PC-9 (cell line): ENCODE results near the gene MLXIPL. TPM values are rescaled to one million over a fixed set of nuclear protein-coding genes. Genes with fewer than 3 reads are reported as not detected.

Source experiments
- BruUV-seq: library from RNA; stranded (reverse); fragments of 400-500 nt; replicated peaks from 2 replicates; lab custom pipeline; 2021; lab: Mats Ljungman, UMichigan
- CTCF ChIA-PET: fragments of 300-600 bp; sonication (Branson Sonifier 250); formaldehyde crosslinking; loops from one replicate; lab custom pipeline; 2022; ENCODE audit warnings: antibody characterized with exemption; lab: Charles Lee
- POLR2A ChIA-PET: fragments of 300-600 bp; sonication (Branson Sonifier 250); formaldehyde crosslinking; loops from one replicate; lab custom pipeline; 2022; ENCODE audit warnings: antibody characterized with exemption; ENCODE audit not compliant: unreplicated experiment; lab: Charles Lee
- DNase-seq, 2 experiments: peaks; one replicate each; pipeline versions ENCODE4 v3.0.0 to v3.0.0-alpha.2; 2015 to 2022; ENCODE audit warnings: mixed read lengths in 1 of 2
- H2AFZ ChIP-seq: fragments of 200-600 bp; sonication (generic); 2 replicates; pipeline ENCODE4 v1.8.1; 2017; ENCODE audit warnings: antibody characterized with exemption
- H3F3A ChIP-seq: fragments of 200-600 bp; sonication (generic); 2 replicates; pipeline ENCODE4 v1.8.1; 2017; ENCODE audit warnings: antibody characterized with exemption, mild to moderate bottlenecking, low read depth; ENCODE audit not compliant: insufficient read depth
- H3K27ac ChIP-seq: fragments of 200-600 bp; sonication (generic); 2 replicates; pipeline ENCODE4 v1.6.1; 2016; ENCODE audit warnings: mixed run types
- H3K27me3 ChIP-seq: fragments of 200-600 bp; sonication (generic); 2 replicates; pipeline ENCODE4 v1.6.1; 2016; ENCODE audit warnings: low read depth, mixed run types; ENCODE audit not compliant: insufficient read depth
- H3K36me3 ChIP-seq: fragments of 200-600 bp; sonication (generic); 2 replicates; pipeline ENCODE4 v1.6.1; 2016; ENCODE audit warnings: low read depth, mixed run types
- H3K4me1 ChIP-seq: fragments of 200-600 bp; sonication (generic); replicated peaks from 2 replicates; pipeline ENCODE4 v1.6.1; 2016; ENCODE audit warnings: mixed run types; ENCODE audit not compliant: insufficient read depth
- H3K4me2 ChIP-seq: fragments of 200-600 bp; sonication (generic); 2 replicates; pipeline ENCODE4 v1.6.1; 2017; ENCODE audit warnings: mixed run types
- H3K4me3 ChIP-seq: fragments of 200-600 bp; sonication (generic); 2 replicates; pipeline ENCODE4 v1.6.1; 2016; ENCODE audit warnings: mixed run types
- H3K79me2 ChIP-seq: fragments of 200-600 bp; sonication (generic); 2 replicates; pipeline ENCODE4 v1.6.1; 2017; ENCODE audit warnings: low read depth, mixed run types
- H3K9me2 ChIP-seq: fragments of 200-600 bp; sonication (generic); 2 replicates; pipeline ENCODE4 v1.8.1; 2017; ENCODE audit warnings: mild to moderate bottlenecking; ENCODE audit not compliant: insufficient read depth
- H3K9me3 ChIP-seq: fragments of 200-600 bp; sonication (generic); 2 replicates; pipeline ENCODE4 v1.8.1; 2016; ENCODE audit warnings: low read depth; ENCODE audit not compliant: insufficient read depth
- H4K20me1 ChIP-seq: fragments of 200-600 bp; sonication (generic); 2 replicates; pipeline ENCODE4 v1.8.1; 2017; ENCODE audit not compliant: insufficient read depth
- CTCF ChIP-seq: fragments of 200-600 bp; sonication (generic); conservative IDR thresholded peaks from 2 replicates; pipeline ENCODE4 v1.6.1; 2017; ENCODE audit warnings: mixed run types, antibody characterized with exemption, mild to moderate bottlenecking, moderate library complexity
- EZH2 ChIP-seq: fragments of 200-600 bp; sonication (generic); IDR thresholded peaks from 2 replicates; pipeline ENCODE4 v1.8.0; 2017; ENCODE audit warnings: antibody characterized with exemption, low read depth
- intact Hi-C: fragments of 100-400 bp; cut with micrococcal nuclease; formaldehyde crosslinking; loops from one replicate; pipeline ENCODE4 v1.10.0; 2022; ENCODE audit not compliant: unreplicated experiment
- total RNA-seq: library from RNA; stranded (reverse); gene quantifications from 2 replicates; pipeline ENCODE4 v1.2.3, GENCODE V29; 2021

Gene MLXIPL
- total RNA-seq, 1 experiment from 2014 or later: 24.9 TPM

GRCh38 chr7:73565675-73566340 lies 58.5 kb downstream of the MLXIPL start:
- H3K4me3 ChIP-seq: no peak overlapping the region
- no peak for TF ChIP-seq EZH2
- no peak for TF ChIP-seq CTCF
- no peaks in the 10 kb centered on the region for H3K9me3 ChIP-seq
- no TSS peak for BruUV-seq
- no peak for DNase-seq
- CTCF ChIA-PET: no interaction called here
- H3K9me2 ChIP-seq: no peaks in the 10 kb centered on the region
- no peak overlapping the region for H3K27ac ChIP-seq
- H3K4me1 ChIP-seq: no peaks in the 10 kb centered on the region
- H4K20me1 ChIP-seq: no peaks in the 10 kb centered on the region; the same call in none of the 2 replicates
- POLR2A ChIA-PET: interaction anchor here (0.5 to 0.7 kb wide), 4 partner anchors 9 to 110 kb away, joined by 3 to 7 read pairs (median 4); no protein-coding TSS in a partner anchor
- no peaks in the 10 kb centered on the region for H3K36me3 ChIP-seq
- peak overlapping the region; percentile 8; the same call in 1 of the 2 replicates for H3K4me2 ChIP-seq
- no peaks in the 10 kb centered on the region for H3K27me3 ChIP-seq
- peaks cover 35% of the 10 kb centered on the region; the same call in 1 of the 2 replicates for H3F3A ChIP-seq
- no peaks in the 10 kb centered on the region for H3K79me2 ChIP-seq
- intact Hi-C loops: no loop called here
- H2AFZ ChIP-seq: no peak overlapping the region

- Histone ChIP-seq H3K9me3 (no peaks in the 10 kb centered on the region), H3K4me1 (peaks cover 20% of the 10 kb centered on the region), H3F3A (peaks cover 40% of the 10 kb centered on the region), H3K9me2 (no peaks in the 10 kb centered on the region), H3K4me3 (no peak overlapping the region), H3K79me2 (peaks cover 16% of the 10 kb centered on the region), H4K20me1 (peaks cover 16% of the 10 kb centered on the region), H3K36me3 (no peaks in the 10 kb centered on the region), H3K4me2 (0 out of 2 replicates have a peak overlapping the region, but pooled peaks have one; percentile 20), H2AFZ (no peak overlapping the region), H3K27ac (peak overlapping the region; percentile 43; the same call in 1 of the 2 replicates), H3K27me3 (no peaks in the 10 kb centered on the region)
- BruUV-seq: no TSS peak
- POLR2A ChIA-PET: interaction anchor here (0.6 to 0.7 kb wide), 3 partner anchors 11 to 161 kb away, joined by 3 to 5 read pairs (median 4); partner anchors contain the start of gene MLXIPL
- no peak for TF ChIP-seq CTCF
- no peak for TF ChIP-seq EZH2
- DNase-seq: peak in 1 of 2 experiments; percentile 65
- intact Hi-C loops: no loop called here
- CTCF ChIA-PET: no interaction called here
Observed at GRCh38 chr7:73560109-73560835, 64.0 kb downstream of the MLXIPL start.

GRCh38 chr7:73557397-73558257 lies 66.7 kb downstream of the MLXIPL start, which contains the start of gene BCL7B:
Gene BCL7B (minus strand): TSS chr7:73557690. CDS start chr7:73557578, 112 bp downstream.
- Histone ChIP-seq H3K36me3 (no peaks in the 10 kb centered on the region), H3K9me3 (no peaks in the 10 kb centered on the region), H3K4me1 (peaks cover 24% of the 10 kb centered on the region), H2AFZ (peak within 1 kb of the TSS; percentile 82), H3K4me3 (peak within 1 kb of the TSS; percentile 68), H3K27me3 (no peaks in the 10 kb centered on the region), H3F3A (peaks cover 36% of the 10 kb centered on the region), H3K4me2 (peak within 1 kb of the TSS; percentile 86), H3K79me2 (peaks cover 42% of the 10 kb centered on the region), H3K27ac (peak within 1 kb of the TSS; percentile 84), H4K20me1 (peaks cover 41% of the 10 kb centered on the region), H3K9me2 (no peaks in the 10 kb centered on the region)
- CTCF ChIA-PET: no interaction called here
- POLR2A ChIA-PET: interaction anchor here (0.7 to 1.4 kb wide), 3 partner anchors 38 to 937 kb away, joined by 4 to 9 read pairs (median 4); no protein-coding TSS in a partner anchor
- TF ChIP-seq CTCF (no peak), EZH2 (no peak)
- TSS peak; percentile 74 for BruUV-seq
- peak; percentile 47 to 83 for DNase-seq
- intact Hi-C loops: no loop called here
